Mucosa of descending colon (tissue), 3 donors: ENCODE results near the gene GABBR2. TPM values are rescaled to one million over a fixed set of nuclear protein-coding genes. Genes with fewer than 3 reads are reported as not detected.

Experiments used
- ATAC-seq: fragments of 200-7000 bp; cut with Tn5 transposase; one replicate; pipeline ENCODE4 v1.9.1; 2020; ENCODE audit warnings: mild to moderate bottlenecking, moderate library complexity
- DNase-seq, 3 donors: peaks; one replicate each; pipeline ENCODE4 v3.0.0-alpha.2; 2020
- H3K36me3 ChIP-seq: fragments of 200-600 bp; one replicate; pipeline ENCODE4 v1.8.0; 2021; ENCODE audit warnings: low read depth, mild to moderate bottlenecking
- H3K4me1 ChIP-seq: fragments of 200-600 bp; one replicate; pipeline ENCODE4 v1.8.0; 2021; ENCODE audit warnings: low read depth, mild to moderate bottlenecking
- H3K4me3 ChIP-seq: fragments of 200-600 bp; one replicate; pipeline ENCODE4 v1.8.0; 2021; ENCODE audit warnings: mild to moderate bottlenecking
- H3K9me3 ChIP-seq: fragments of 200-600 bp; one replicate; pipeline ENCODE4 v1.8.0; 2021; ENCODE audit warnings: mild to moderate bottlenecking
- CTCF ChIP-seq: fragments of 200-600 bp; IDR thresholded peaks from one replicate; pipeline ENCODE4 v1.8.0; 2022; ENCODE audit warnings: antibody characterized with exemption, mild to moderate bottlenecking
- intact Hi-C, 2 donors: fragments of 100-400 bp; cut with DNase I in 1 of 2; cut with micrococcal nuclease in 1 of 2; formaldehyde crosslinking; loops; one replicate each; pipeline versions ENCODE4 v1.11.0 to v1.11.1; 2022; cut with DNase I, micrococcal nuclease
- total RNA-seq, 3 donors: library from RNA; stranded (reverse); fragmentation: NEBNext Ultra II Directional in 2 of 3; extraction: Animal tissue kit (Norgen Biotek cat#: 25700) in 2 of 3; gene quantifications; one replicate each; pipeline versions ENCODE4 v1.2.1 to v1.2.4, GENCODE V29; 2021 to 2023
- donor health status: DM: no; HTN: no; CAD: no; lungs with moderate emphysema.
- donor health status: DM: no; HTN: no; CAD: no.
- donor health status: DM: no; HTN: yes; CAD: no.

The GABBR2 gene
- total RNA-seq, 3 donors from 2014 or later, result 0.35 TPM; not detected in 2

- intact Hi-C loops, result no loop called here
- ATAC-seq (no peak), DNase-seq (no peak)
- no peaks in the 10 kb centered on the region for H3K36me3 ChIP-seq
- H3K4me1 ChIP-seq, result no peaks in the 10 kb centered on the region
- no peak overlapping the region for H3K4me3 ChIP-seq
- TF ChIP-seq CTCF, result no peak
- no peaks in the 10 kb centered on the region for H3K9me3 ChIP-seq
Measured at GRCh38 chr9:98700801-98701200, 7.9 kb downstream of the GABBR2 start.

- H3K36me3 ChIP-seq, result no peaks in the 10 kb centered on the region
- ATAC-seq (no peak), DNase-seq (no peak)
- no peaks in the 10 kb centered on the region for H3K9me3 ChIP-seq
- intact Hi-C loops, result no loop called here
- no peak for TF ChIP-seq CTCF
- no peak overlapping the region for H3K4me3 ChIP-seq
- H3K4me1 ChIP-seq, result no peaks in the 10 kb centered on the region
Measured at GRCh38 chr9:98698856-98699255, 9.9 kb downstream of the GABBR2 start.

GRCh38 chr9:98694943-98695342 lies 13.8 kb downstream of the GABBR2 start:
- Histone ChIP-seq H3K4me1 (no peaks in the 10 kb centered on the region), H3K4me3 (no peak overlapping the region), H3K36me3 (no peaks in the 10 kb centered on the region), H3K9me3 (no peaks in the 10 kb centered on the region)
- TF ChIP-seq CTCF, result no peak
- ATAC-seq (no peak), DNase-seq (no peak)
- intact Hi-C loops, result no loop called here

GRCh38 chr9:98692392-98692791 lies 16.3 kb downstream of the GABBR2 start:
- DNase-seq (no peak), ATAC-seq (no peak)
- intact Hi-C loops, result no loop called here
- Histone ChIP-seq H3K4me1 (no peaks in the 10 kb centered on the region), H3K9me3 (no peaks in the 10 kb centered on the region), H3K4me3 (no peak overlapping the region), H3K36me3 (no peaks in the 10 kb centered on the region)
- TF ChIP-seq CTCF, result no peak

GRCh38 chr9:98691890-98692289 lies 16.8 kb downstream of the GABBR2 start:
- no peak for TF ChIP-seq CTCF
- no peak for DNase-seq
- intact Hi-C loops, result no loop called here

GRCh38 chr9:98690686-98691085 lies 18.0 kb downstream of the GABBR2 start:
- DNase-seq (no peak), ATAC-seq (no peak)
- intact Hi-C loops, result no loop called here
- TF ChIP-seq CTCF, result no peak
- no peaks in the 10 kb centered on the region for H3K36me3 ChIP-seq
- H3K4me3 ChIP-seq, result no peak overlapping the region
- H3K9me3 ChIP-seq, result no peaks in the 10 kb centered on the region
- H3K4me1 ChIP-seq, result no peaks in the 10 kb centered on the region

More at GRCh38 chr9:98691890-98692289, 16.8 kb downstream of the GABBR2 start:
- Histone ChIP-seq H3K36me3 (no peaks in the 10 kb centered on the region), H3K4me3 (no peak overlapping the region), H3K9me3 (no peaks in the 10 kb centered on the region), H3K4me1 (no peaks in the 10 kb centered on the region)
- ATAC-seq, result no peak
